HCT116 (cell line): Measurements from ENCODE around the gene MCF2L2. TPM values are rescaled to one million over a fixed set of nuclear protein-coding genes. Genes with fewer than 3 reads are reported as not detected.

Experiments used
- ATAC-seq: fragments of 200-7000 bp; cut with Tn5 transposase; 2 replicates; pipeline ENCODE4 v1.9.1; 2020; ENCODE audit warnings: mild to moderate bottlenecking, moderate library complexity
- BruUV-seq: library from RNA; stranded (reverse); fragments of 400-500 nt; replicated peaks from 2 replicates; lab custom pipeline; 2021; lab: Mats Ljungman, UMichigan
- CTCF ChIA-PET: fragments of 300-600 bp; sonication (Branson Sonifier 250); formaldehyde crosslinking; loops from one replicate; lab custom pipeline; 2021; ENCODE audit warnings: antibody characterized with exemption; lab: Charles Lee
- POLR2A ChIA-PET: fragments of 300-600, 350-600 bp; sonication (Branson Sonifier 250); formaldehyde crosslinking; loops from one replicate; lab custom pipeline; 2021; ENCODE audit warnings: antibody characterized with exemption; lab: Charles Lee
- RAD21 ChIA-PET, 2 experiments: fragments of 300-600 bp; sonication (Branson Sonifier 250); formaldehyde crosslinking; loops; one replicate each; lab custom pipeline; 2023; ENCODE audit warnings: low total read pairs in 2 of 2; ENCODE audit not compliant: uncharacterized antibody in 2 of 2, unreplicated experiment in 2 of 2, low non-redundant PET in 1 of 2; lab: Charles Lee
- DNase-seq: peaks from one replicate; pipeline ENCODE4 v3.0.0-alpha.2; 2010; ENCODE audit warnings: low read depth, low spot score
- H2AFZ ChIP-seq: fragments of 200-600 bp; shearing (Covaris generic), sonication (generic); 2 replicates; pipeline ENCODE4 v1.6.1; 2017; ENCODE audit warnings: low read depth, mixed run types, mixed read lengths, antibody characterized with exemption, low read length; ENCODE audit not compliant: poor library complexity, severe bottlenecking
- H3K27ac ChIP-seq: 2 replicates; pipeline ENCODE4 v1.5.1; 2012; ENCODE audit warnings: low read depth, low read length
- H3K27me3 ChIP-seq: fragments of 200-600 bp; sonication (generic); 2 replicates; pipeline ENCODE4 v1.6.1; 2016; ENCODE audit warnings: mixed run types, low read length, mixed read lengths; ENCODE audit not compliant: insufficient read depth
- H3K36me3 ChIP-seq, 2 experiments: fragments of 200-500 bp in 1 of 2; fragments of 200-600 bp in 1 of 2; sonication (Bioruptor generic) in 1 of 2; sonication (generic) in 1 of 2; 2 replicates each; pipeline versions ENCODE4 v1.5.1 to v1.6.1; 2014 to 2016; ENCODE audit warnings: low read length in 2 of 2, inconsistent platforms in 1 of 2, mixed read lengths in 1 of 2, mixed run types in 1 of 2; ENCODE audit not compliant: insufficient read depth in 2 of 2, control insufficient read depth in 1 of 2
- H3K4me1 ChIP-seq, 2 experiments: fragments of 200-600 bp in 1 of 2; sonication (generic) in 1 of 2; 2 replicates each; pipeline versions ENCODE4 v1.5.1 to v1.6.1; 2012 to 2017; ENCODE audit warnings: low read length in 2 of 2, inconsistent platforms in 1 of 2, mild to moderate bottlenecking in 1 of 2, mixed read lengths in 1 of 2, mixed run types in 1 of 2, moderate library complexity in 1 of 2; ENCODE audit not compliant: insufficient read depth in 2 of 2, control insufficient read depth in 1 of 2
- H3K4me2 ChIP-seq: fragments of 200-600 bp; sonication (generic); 2 replicates; pipeline ENCODE4 v1.6.1; 2017; ENCODE audit warnings: mixed run types, low read length, mixed read lengths
- H3K4me3 ChIP-seq, 2 experiments: fragments of 200-600 bp in 1 of 2; sonication (generic) in 1 of 2; replicated peaks in 1 of 2; 2 replicates each; pipeline ENCODE4 v1.5.1; 2011 to 2016; ENCODE audit warnings: low read length in 2 of 2, control low read depth in 1 of 2, low read depth in 1 of 2, mild to moderate bottlenecking in 1 of 2, mixed read lengths in 1 of 2, mixed run types in 1 of 2
- H3K79me2 ChIP-seq: fragments of 200-600 bp; sonication (generic); 2 replicates; pipeline ENCODE4 v1.6.1; 2017; ENCODE audit warnings: mild to moderate bottlenecking, mixed run types, low read length, moderate library complexity, mixed read lengths; ENCODE audit not compliant: insufficient read depth
- H3K9ac ChIP-seq: fragments of 200-600 bp; sonication (generic); 2 replicates; pipeline ENCODE4 v1.6.1; 2016; ENCODE audit warnings: low read length, mixed read lengths
- H3K9me2 ChIP-seq: fragments of 200-600 bp; sonication (generic), shearing (Covaris generic); 2 replicates; pipeline ENCODE4 v1.6.1; 2017; ENCODE audit warnings: mixed run types, mild to moderate bottlenecking, moderate library complexity; ENCODE audit not compliant: insufficient read depth
- H3K9me3 ChIP-seq, 2 experiments: fragments of 200-500 bp in 1 of 2; fragments of 200-600 bp in 1 of 2; sonication (Bioruptor generic) in 1 of 2; sonication (generic) in 1 of 2; 2 replicates each; pipeline ENCODE4 v1.6.1; 2014 to 2017; ENCODE audit warnings: low read length in 2 of 2, mixed read lengths in 2 of 2, inconsistent platforms in 1 of 2, low read depth in 1 of 2, mild to moderate bottlenecking in 1 of 2, mixed run types in 1 of 2, moderate library complexity in 1 of 2; ENCODE audit not compliant: control insufficient read depth in 1 of 2, insufficient read depth in 1 of 2
- H4K20me1 ChIP-seq: fragments of 200-600 bp; sonication (generic), shearing (Covaris generic); 2 replicates; pipeline ENCODE4 v1.6.1; 2017; ENCODE audit warnings: mixed run types, mild to moderate bottlenecking, moderate library complexity; ENCODE audit not compliant: insufficient read depth
- ATF3 ChIP-seq: IDR thresholded peaks from 2 replicates; pipeline ENCODE4 v1.6.1; 2012
- CBX3 ChIP-seq: IDR thresholded peaks from 2 replicates; pipeline ENCODE4 v1.6.1; 2012; ENCODE audit warnings: low read depth
- CEBPB ChIP-seq: IDR thresholded peaks from 2 replicates; pipeline ENCODE4 v1.6.1; 2012; ENCODE audit warnings: low read depth
- EZH2 ChIP-seq: fragments of 200-600 bp; sonication (generic); IDR thresholded peaks from 2 replicates; pipeline ENCODE4 v1.6.1; 2017; ENCODE audit warnings: antibody characterized with exemption, mixed run types
- MAX ChIP-seq: IDR thresholded peaks from 2 replicates; pipeline ENCODE4 v1.6.1; 2012
- POLR2AphosphoS5 ChIP-seq: IDR thresholded peaks from 2 replicates; pipeline ENCODE4 v1.6.1; 2011; ENCODE audit warnings: mild to moderate bottlenecking, low read depth, low read length, moderate library complexity
- RAD21 ChIP-seq: IDR thresholded peaks from 2 replicates; pipeline ENCODE4 v1.6.1; 2012; ENCODE audit warnings: low read depth, mild to moderate bottlenecking
- SRF ChIP-seq: IDR thresholded peaks from 2 replicates; pipeline ENCODE4 v1.6.1; 2012; ENCODE audit warnings: low read depth
- TCF7L2 ChIP-seq: IDR thresholded peaks from 2 replicates; pipeline ENCODE4 v1.7.0; 2011; ENCODE audit warnings: borderline replicate concordance, inconsistent platforms; ENCODE audit not compliant: insufficient read depth, insufficient read length; ENCODE audit errors: extremely low read depth
- ZBTB33 ChIP-seq: IDR thresholded peaks from 2 replicates; pipeline ENCODE4 v1.6.1; 2011; ENCODE audit warnings: mild to moderate bottlenecking, low read length, moderate library complexity; ENCODE audit not compliant: insufficient replicate concordance; ENCODE audit errors: extremely low read depth
- intact Hi-C: fragments of 100-400 bp; cut with micrococcal nuclease; formaldehyde crosslinking; loops from 2 replicates; pipeline ENCODE4 v1.10.0; 2022
- total RNA-seq: library from RNA; stranded (reverse); gene quantifications from one replicate; pipeline ENCODE4 v1.2.1, GENCODE V29; 2021; ENCODE audit not compliant: unreplicated experiment

Gene MCF2L2
- total RNA-seq, 1 experiment from 2014 or later = 1.5 TPM

- TF ChIP-seq ZBTB33 = no peak
- TF ChIP-seq CEBPB = no peak
- no peak for TF ChIP-seq RAD21
- TF ChIP-seq TCF7L2 = no peak
Measured at GRCh38 chr3:183244219-183244618, 184.2 kb downstream of the MCF2L2 start (continued).

- CTCF ChIA-PET = no interaction called here
- intact Hi-C loops = no loop called here
- Histone ChIP-seq H3K36me3 (no peaks in the 10 kb centered on the region), H2AFZ (no peak overlapping the region), H3K27ac (no peak overlapping the region), H3K27me3 (no peaks in the 10 kb centered on the region), H3K4me3 (no peak overlapping the region), H3K9ac (no peak overlapping the region), H3K4me2 (no peak overlapping the region), H3K9me2 (no peaks in the 10 kb centered on the region), H4K20me1 (no peaks in the 10 kb centered on the region), H3K9me3 (peaks cover 6 to 9% of the 10 kb centered on the region in 2 experiments; a peak in 2 of 4 replicates), H3K79me2 (no peaks in the 10 kb centered on the region), H3K4me1 (no peaks in the 10 kb centered on the region)
- POLR2A ChIA-PET = no interaction called here
- BruUV-seq = no TSS peak
- ATAC-seq = no peak
- no peak for DNase-seq
- TF ChIP-seq CBX3 = peak; percentile 38; the same call in 1 of the 2 replicates
- TF ChIP-seq RAD21 = no peak
- RAD21 ChIA-PET = no interaction called here
Measured at GRCh38 chr3:183242431-183242830, 186.0 kb downstream of the MCF2L2 start.

GRCh38 chr3:183239046-183239445, 189.4 kb downstream of the MCF2L2 start:
- Histone ChIP-seq H3K4me1 (no peaks in the 10 kb centered on the region), H3K36me3 (no peaks in the 10 kb centered on the region), H3K4me3 (no peak overlapping the region), H3K9ac (no peak overlapping the region), H3K79me2 (no peaks in the 10 kb centered on the region), H4K20me1 (no peaks in the 10 kb centered on the region), H2AFZ (no peak overlapping the region), H3K9me3 (peaks cover 6 to 9% of the 10 kb centered on the region in 2 experiments; a peak in 2 of 4 replicates), H3K9me2 (no peaks in the 10 kb centered on the region), H3K4me2 (no peak overlapping the region), H3K27ac (no peak overlapping the region), H3K27me3 (no peaks in the 10 kb centered on the region)
- DNase-seq (no peak), ATAC-seq (no peak)
- no peak for TF ChIP-seq POLR2AphosphoS5
- TF ChIP-seq ATF3 = no peak
- no peak for TF ChIP-seq EZH2
- no peak for TF ChIP-seq MAX
- TF ChIP-seq SRF = no peak
- POLR2A ChIA-PET = no interaction called here
- intact Hi-C loops = no loop called here
- RAD21 ChIA-PET = no interaction called here
- CTCF ChIA-PET = no interaction called here
- no TSS peak for BruUV-seq
